GM12878 (cell line): ENCODE data around the gene LIMCH1. TPM values are rescaled to one million over a fixed set of nuclear protein-coding genes. Genes with fewer than 3 reads are reported as not detected.

Experiments used
- ATAC-seq: fragments of 200-7000 bp; cut with Tn5 transposase; 3 replicates; pipeline ENCODE4 v1.9.1; 2020; ENCODE audit warnings: mild to moderate bottlenecking, moderate library complexity
- BruUV-seq: library from RNA; stranded (reverse); fragments of 400-500 nt; replicated peaks from 2 replicates; lab custom pipeline; 2021; lab: Mats Ljungman, UMichigan
- CTCF ChIA-PET: fragments of 300-600 bp; sonication (Branson Sonifier 250); formaldehyde crosslinking; extraction: SDS; loops from one replicate; lab custom pipeline; 2021; ENCODE audit warnings: inconsistent platforms; lab: Yijun Ruan, JAX
- POLR2A ChIA-PET: fragments of 350-600 bp; formaldehyde crosslinking; extraction: SDS; loops from one replicate; lab custom pipeline; 2021; ENCODE audit warnings: inconsistent platforms; lab: Charles Lee
- RAD21 ChIA-PET: fragments of 300-600 bp; sonication (Branson Sonifier 250); formaldehyde crosslinking; loops from one replicate; lab custom pipeline; 2023; ENCODE audit warnings: antibody characterized with exemption; ENCODE audit not compliant: unreplicated experiment; lab: Charles Lee
- SMC1A ChIA-PET: fragments of 300-600 bp; sonication (Branson Sonifier 250); formaldehyde crosslinking; loops from one replicate; lab custom pipeline; 2023; ENCODE audit not compliant: unreplicated experiment, uncharacterized antibody; lab: Charles Lee
- DNase-seq: peaks from one replicate; pipeline ENCODE4 v3.0.0-alpha.2; 2011; ENCODE audit warnings: low read depth, low spot score
- FAIRE-seq: peaks from 3 replicates; lab custom pipeline; 2011; peaks lifted over from hg19 to GRCh38; lab: Jason Lieb, UNC
- H2AFZ ChIP-seq: 2 replicates; pipeline ENCODE4 v1.6.0; 2011; ENCODE audit warnings: low read depth, low read length, control low read depth; ENCODE audit not compliant: control insufficient read depth
- H3K27ac ChIP-seq: 2 replicates; pipeline ENCODE4 v1.5.1; 2011; ENCODE audit warnings: control low read depth; ENCODE audit not compliant: control insufficient read depth, insufficient read depth
- H3K27me3 ChIP-seq, 2 experiments: replicated peaks in 1 of 2; 2 replicates each; pipeline versions ENCODE4 v1.6.0 to v1.6.1; 2011; ENCODE audit warnings: low read length in 1 of 2; ENCODE audit not compliant: control insufficient read depth in 2 of 2, insufficient read depth in 2 of 2
- H3K36me3 ChIP-seq, 2 experiments: 2 replicates each; pipeline ENCODE4 v1.5.1; 2011; ENCODE audit warnings: low read length in 1 of 2; ENCODE audit not compliant: control insufficient read depth in 2 of 2, insufficient read depth in 2 of 2
- H3K4me1 ChIP-seq: 2 replicates; pipeline ENCODE4 v1.6.1; 2011; ENCODE audit warnings: mild to moderate bottlenecking, low read length, moderate library complexity, mixed read lengths; ENCODE audit not compliant: control insufficient read depth, insufficient read depth
- H3K4me2 ChIP-seq: 2 replicates; pipeline ENCODE4 v1.6.0; 2011; ENCODE audit warnings: control low read depth; ENCODE audit not compliant: control insufficient read depth, insufficient read depth
- H3K4me3 ChIP-seq: fragments of 200-600 bp; sonication (generic); 2 replicates; pipeline ENCODE4 v1.5.1; 2016
- H3K79me2 ChIP-seq: 2 replicates; pipeline ENCODE4 v1.6.0; 2011; ENCODE audit warnings: low read length; ENCODE audit not compliant: control insufficient read depth, insufficient read depth
- H3K9ac ChIP-seq: 2 replicates; pipeline ENCODE4 v1.8.0; 2011; ENCODE audit warnings: low read length, control low read depth, mixed read lengths; ENCODE audit not compliant: control insufficient read depth, insufficient read depth
- H3K9me3 ChIP-seq: replicated peaks from 3 replicates; pipeline ENCODE4 v1.5.1; 2011; ENCODE audit warnings: mild to moderate bottlenecking, low read length; ENCODE audit not compliant: control insufficient read depth, insufficient read depth
- H4K20me1 ChIP-seq: 2 replicates; pipeline ENCODE4 v1.6.0; 2011; ENCODE audit not compliant: control insufficient read depth, insufficient read depth
- CBFB ChIP-seq: IDR thresholded peaks from 2 replicates; pipeline ENCODE4 v1.6.1; 2016; ENCODE audit warnings: antibody characterized with exemption, low read depth
- KLF5 ChIP-seq: fragments of 450-650 bp; IDR thresholded peaks from 2 replicates; pipeline ENCODE4 v1.6.1; 2014; ENCODE audit warnings: mild to moderate bottlenecking; ENCODE audit not compliant: partially characterized antibody
- LARP7 ChIP-seq: fragments of 450-650 bp; IDR thresholded peaks from 2 replicates; pipeline ENCODE4 v1.6.1; 2017; ENCODE audit warnings: mild to moderate bottlenecking
- MYB ChIP-seq: fragments of 150-350 bp; IDR thresholded peaks from 2 replicates; pipeline ENCODE4 v1.6.1; 2014; ENCODE audit warnings: mild to moderate bottlenecking, low read depth, low read length, borderline replicate concordance
- POLR2A ChIP-seq: IDR thresholded peaks from 2 replicates; pipeline ENCODE4 v1.6.1; 2011; ENCODE audit warnings: low read depth, mild to moderate bottlenecking, low read length
- RELA ChIP-seq: fragments of 450-650 bp; IDR thresholded peaks from 2 replicates; pipeline ENCODE4 v1.8.0; 2014; ENCODE audit warnings: borderline replicate concordance; ENCODE audit not compliant: partially characterized antibody
- RFX5 ChIP-seq: IDR thresholded peaks from 2 replicates; pipeline ENCODE4 v1.6.1; 2011; ENCODE audit warnings: low read depth, low read length, improper control_type of control experiment
- SMAD5 ChIP-seq: IDR thresholded peaks from 2 replicates; pipeline ENCODE4 v1.6.1; 2016; ENCODE audit warnings: antibody characterized with exemption, low read depth
- SMC3 ChIP-seq: IDR thresholded peaks from 2 replicates; pipeline ENCODE4 v1.6.1; 2011; ENCODE audit warnings: low read length, improper control_type of control experiment, borderline replicate concordance
- SREBF2 ChIP-seq: IDR thresholded peaks from 2 replicates; pipeline ENCODE4 v1.6.1; 2012; ENCODE audit warnings: mild to moderate bottlenecking, low read length
- ZBED1 ChIP-seq: IDR thresholded peaks from 2 replicates; pipeline ENCODE4 v1.6.1; 2016; ENCODE audit warnings: borderline replicate concordance
- ZNF24 ChIP-seq: fragments of 450-650 bp; IDR thresholded peaks from 2 replicates; pipeline ENCODE4 v1.6.1; 2017; ENCODE audit warnings: antibody characterized with exemption, mild to moderate bottlenecking
- WGBS: methylation state at CpG from one replicate; pipeline ENCODE4 v1.1.6; 2016; ENCODE audit warnings: low lambda C conversion rate; ENCODE audit not compliant: insufficient replicate concordance, insufficient coverage; ENCODE audit errors: missing lambda C conversion rate; 5-methylcytosine and 5-hydroxymethylcytosine counted together
- in situ Hi-C: fragments of 300-500 bp; cut with MboI; formaldehyde crosslinking; loops from 9 replicates; pipeline ENCODE4 v1.14.3; 2018; ENCODE audit warnings: mixed read lengths
- intact Hi-C: fragments of 100-400 bp; cut with micrococcal nuclease; formaldehyde crosslinking; loops from one replicate; pipeline ENCODE4 v1.14.2; 2022; ENCODE audit not compliant: unreplicated experiment
- polyA plus RNA-seq, 11 experiments: library from polyadenylated mRNA; depleted of rRNA in 4 of 11; unstranded in 6 of 11; stranded (reverse) in 5 of 11; fragments of >200 nt; fragmentation: Nextera tagmentation in 4 of 11; fragmentation: Illumina TruSeq in 1 of 11; extraction: Ambion mirVana in 4 of 11; extraction: Trizol in 1 of 11; gene quantifications; 1 replicate in 1 of 11; 2 replicates in 10 of 11; pipeline versions ENCODE4 v1.2.1 to v1.2.3, GENCODE V29; 2011 to 2016; ENCODE audit warnings: inconsistent platforms in 2 of 11, missing spikeins in 2 of 11, low read depth in 1 of 11
- total RNA-seq, 4 experiments: library from RNA; depleted of rRNA in 3 of 4; stranded (reverse); fragments of >200 nt in 3 of 4; fragmentation: Illumina TruSeq in 1 of 4; extraction: Trizol in 1 of 4; gene quantifications; 2 replicates each; pipeline versions ENCODE4 v1.2.1 to v1.2.3, GENCODE V29; 2013 to 2021
- TF ChIP-seq, protein P1 (sequence below): fragments of 450-650 bp; IDR thresholded peaks from 2 replicates; pipeline ENCODE4 v1.6.1; 2018; ENCODE audit warnings: mild to moderate bottlenecking, low read depth, moderate library complexity; ENCODE audit not compliant: partially characterized antibody

LIMCH1 gene
- total and polyA plus RNA-seq, 10 of the 15 experiments (the other 5 are each of a cell fraction or from before 2014, with no cell fraction given), result 0.07 to 0.15 TPM; not detected in 8

DNA sequence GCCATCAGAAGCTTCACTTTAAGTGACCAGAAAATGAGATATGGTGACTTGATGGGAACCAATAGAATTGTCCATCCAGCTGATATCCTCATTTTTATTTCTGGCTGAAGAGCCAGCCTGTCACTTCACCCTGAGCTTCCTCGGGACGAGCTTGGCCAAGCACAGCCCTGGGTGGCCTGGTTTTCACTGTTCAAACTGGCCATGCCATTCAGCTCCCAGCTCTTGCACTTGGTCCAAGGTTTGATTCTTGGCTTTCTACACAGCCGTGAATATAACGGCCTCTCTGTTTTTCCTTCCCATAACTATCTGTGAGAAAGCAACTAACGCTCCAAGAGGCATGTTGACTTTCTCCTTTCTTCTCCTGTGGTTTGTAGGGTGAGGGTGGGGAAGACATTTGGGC is 71.9 kb downstream of the LIMCH1 start:
- Histone ChIP-seq H3K27ac (no peak overlapping the region), H3K4me2 (no peak overlapping the region), H3K9ac (no peak overlapping the region), H3K36me3 (no peaks in the 10 kb centered on the region), H3K4me1 (no peaks in the 10 kb centered on the region), H3K9me3 (no peaks in the 10 kb centered on the region), H3K4me3 (no peak overlapping the region), H3K79me2 (no peaks in the 10 kb centered on the region), H3K27me3 (no peaks in the 10 kb centered on the region; a peak in 1 of 4 replicates), H4K20me1 (no peaks in the 10 kb centered on the region), H2AFZ (no peak overlapping the region)
- POLR2A ChIA-PET, result no interaction called here
- ATAC-seq (no peak), FAIRE-seq (no peak), DNase-seq (no peak)
- in situ Hi-C loops, result no loop called here
- WGBS, result 29% methylated on average over 5 of the region's 5 CpGs
- intact Hi-C loops, result no loop called here
- CTCF ChIA-PET, result no interaction called here
- RAD21 ChIA-PET, result no interaction called here
- SMC1A ChIA-PET, result no interaction called here
- BruUV-seq, result no TSS peak
- TF ChIP-seq SMAD5 (no peak), SMC3 (no peak)
- TF ChIP-seq, protein P1, sequence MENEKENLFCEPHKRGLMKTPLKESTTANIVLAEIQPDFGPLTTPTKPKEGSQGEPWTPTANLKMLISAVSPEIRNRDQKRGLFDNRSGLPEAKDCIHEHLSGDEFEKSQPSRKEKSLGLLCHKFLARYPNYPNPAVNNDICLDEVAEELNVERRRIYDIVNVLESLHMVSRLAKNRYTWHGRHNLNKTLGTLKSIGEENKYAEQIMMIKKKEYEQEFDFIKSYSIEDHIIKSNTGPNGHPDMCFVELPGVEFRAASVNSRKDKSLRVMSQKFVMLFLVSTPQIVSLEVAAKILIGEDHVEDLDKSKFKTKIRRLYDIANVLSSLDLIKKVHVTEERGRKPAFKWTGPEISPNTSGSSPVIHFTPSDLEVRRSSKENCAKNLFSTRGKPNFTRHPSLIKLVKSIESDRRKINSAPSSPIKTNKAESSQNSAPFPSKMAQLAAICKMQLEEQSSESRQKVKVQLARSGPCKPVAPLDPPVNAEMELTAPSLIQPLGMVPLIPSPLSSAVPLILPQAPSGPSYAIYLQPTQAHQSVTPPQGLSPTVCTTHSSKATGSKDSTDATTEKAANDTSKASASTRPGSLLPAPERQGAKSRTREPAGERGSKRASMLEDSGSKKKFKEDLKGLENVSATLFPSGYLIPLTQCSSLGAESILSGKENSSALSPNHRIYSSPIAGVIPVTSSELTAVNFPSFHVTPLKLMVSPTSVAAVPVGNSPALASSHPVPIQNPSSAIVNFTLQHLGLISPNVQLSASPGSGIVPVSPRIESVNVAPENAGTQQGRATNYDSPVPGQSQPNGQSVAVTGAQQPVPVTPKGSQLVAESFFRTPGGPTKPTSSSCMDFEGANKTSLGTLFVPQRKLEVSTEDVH, result no peak

DNA sequence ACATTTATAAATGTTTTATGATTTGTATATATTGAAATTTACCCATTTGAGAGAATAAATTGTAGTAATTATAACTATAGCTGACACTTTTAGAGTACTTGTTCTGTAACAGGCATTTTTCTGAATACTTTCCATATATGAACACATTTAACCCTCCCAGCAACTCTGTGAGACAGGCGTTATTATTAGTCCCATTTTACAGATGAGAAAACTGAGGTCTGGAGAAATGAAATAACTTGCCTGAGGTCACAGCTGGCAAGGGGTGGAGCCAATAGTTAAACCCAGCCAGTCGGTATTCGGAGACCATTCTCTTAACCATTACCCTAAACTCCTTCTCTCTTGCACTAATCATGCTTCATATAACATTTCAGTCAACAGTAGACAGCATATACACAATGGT is 72.5 kb downstream of the LIMCH1 start:
- H4K20me1 ChIP-seq, result no peaks in the 10 kb centered on the region
- no TSS peak for BruUV-seq
- DNase-seq, result no peak
- no peaks in the 10 kb centered on the region for H3K9me3 ChIP-seq
- ChIA-PET CTCF (interaction anchor here (0.5 kb wide), 1 partner anchor 160 kb away, joined by 3 read pairs; no protein-coding TSS in a partner anchor), POLR2A (no interaction called here), SMC1A (no interaction called here), RAD21 (no interaction called here)
- no peak for FAIRE-seq
- 27% methylated on average over 3 of the region's 3 CpGs for WGBS
- no peak for TF ChIP-seq KLF5
- TF ChIP-seq CBFB, result no peak
- TF ChIP-seq ZNF24, result no peak
- no peak for TF ChIP-seq RELA
- no peak for TF ChIP-seq POLR2A
- no peak for TF ChIP-seq ZBED1
- TF ChIP-seq SREBF2, result no peak
- no peak for TF ChIP-seq RFX5
- TF ChIP-seq MYB, result no peak
- TF ChIP-seq LARP7, result no peak
- ATAC-seq, result no peak
- no peak overlapping the region for H3K9ac ChIP-seq
- no peak overlapping the region for H2AFZ ChIP-seq
- in situ Hi-C loops, result no loop called here
- no peaks in the 10 kb centered on the region; a peak in 1 of 4 replicates for H3K27me3 ChIP-seq
- intact Hi-C loops, result no loop called here
- H3K79me2 ChIP-seq, result no peaks in the 10 kb centered on the region
- H3K27ac ChIP-seq, result no peak overlapping the region
- no peaks in the 10 kb centered on the region for H3K4me1 ChIP-seq
- no peak overlapping the region for H3K4me2 ChIP-seq
- H3K36me3 ChIP-seq, result no peaks in the 10 kb centered on the region
- no peak overlapping the region for H3K4me3 ChIP-seq
